Stimulated activated CD8-positive, alpha-beta memory T cell treated with anti-CD3 and anti-CD28 coated beads, Interleukin-7, amount 100 ng/mL, for 1 hour (primary cell): ENCODE results near the gene VWA2.

Experiments used
- DNase-seq, 2 donors: peaks; one replicate each; pipeline ENCODE4 v3.0.0-alpha.2; 2020; ENCODE audit warnings: low read depth in 2 of 2

Gene VWA2

GRCh38 chr10:114276671-114277070 lies 37.6 kb downstream of the VWA2 start:
- DNase-seq = no peak

- no peak for DNase-seq
Measured at GRCh38 chr10:114278140-114278883, 39.3 kb downstream of the VWA2 start.

- DNase-seq = no peak
Measured at GRCh38 chr10:114278884-114279191, 39.8 kb downstream of the VWA2 start.

- DNase-seq = no peak
Measured at GRCh38 chr10:114279289-114279688, 40.2 kb downstream of the VWA2 start.

GRCh38 chr10:114279901-114280644 lies 41.0 kb downstream of the VWA2 start:
- DNase-seq = no peak

- no peak for DNase-seq
Measured at GRCh38 chr10:114281006-114281405, 42.0 kb downstream of the VWA2 start.

GRCh38 chr10:114281461-114281860 lies 42.4 kb downstream of the VWA2 start:
- DNase-seq = no peak

- no peak for DNase-seq
Measured at GRCh38 chr10:114282526-114282925, 43.5 kb downstream of the VWA2 start.

GRCh38 chr10:114283091-114283490 lies 44.0 kb downstream of the VWA2 start:
- no peak for DNase-seq

GRCh38 chr10:114283535-114284234 lies 44.6 kb downstream of the VWA2 start:
- no peak for DNase-seq

GRCh38 chr10:114284346-114285071 lies 45.5 kb downstream of the VWA2 start:
- DNase-seq = no peak

GRCh38 chr10:114285961-114286441 lies 46.9 kb downstream of the VWA2 start:
- no peak for DNase-seq

- no peak for DNase-seq
Measured at GRCh38 chr10:114286921-114287320, 47.9 kb downstream of the VWA2 start.

GRCh38 chr10:114288424-114289095 lies 49.5 kb downstream of the VWA2 start:
- DNase-seq = no peak

- no peak for DNase-seq
Measured at GRCh38 chr10:114289096-114289436, 50.0 kb downstream of the VWA2 start.

GRCh38 chr10:114290038-114290437 lies 51.0 kb downstream of the VWA2 start:
- no peak for DNase-seq

GRCh38 chr10:114291076-114291475 lies 52.0 kb downstream of the VWA2 start:
- DNase-seq = no peak

GRCh38 chr10:114291516-114291915 lies 52.5 kb downstream of the VWA2 start:
- no peak for DNase-seq

- DNase-seq = no peak
Measured at GRCh38 chr10:114293075-114293474, 54.0 kb downstream of the VWA2 start.

- DNase-seq = no peak
Measured at GRCh38 chr10:114294549-114294948, 55.5 kb downstream of the VWA2 start.

- no peak for DNase-seq
Measured at GRCh38 chr10:114295393-114295792, 56.3 kb downstream of the VWA2 start.
